HPDE6-E6E7 (cell line): ENCODE measurements around the gene NUMB.

Experiments used
- DNase-seq: peaks from one replicate; pipeline ENCODE4 v3.0.0; 2011; ENCODE audit warnings: missing footprints; ENCODE audit errors: extremely low spot score

NUMB gene

GRCh38 chr14:73458183-73458976 lies at the start of gene NUMB:
NUMB (minus strand) TSS chr14:73458546; CDS start chr14:73355751, 102,795 bp downstream.
- peak; percentile 97 for DNase-seq

DNA sequence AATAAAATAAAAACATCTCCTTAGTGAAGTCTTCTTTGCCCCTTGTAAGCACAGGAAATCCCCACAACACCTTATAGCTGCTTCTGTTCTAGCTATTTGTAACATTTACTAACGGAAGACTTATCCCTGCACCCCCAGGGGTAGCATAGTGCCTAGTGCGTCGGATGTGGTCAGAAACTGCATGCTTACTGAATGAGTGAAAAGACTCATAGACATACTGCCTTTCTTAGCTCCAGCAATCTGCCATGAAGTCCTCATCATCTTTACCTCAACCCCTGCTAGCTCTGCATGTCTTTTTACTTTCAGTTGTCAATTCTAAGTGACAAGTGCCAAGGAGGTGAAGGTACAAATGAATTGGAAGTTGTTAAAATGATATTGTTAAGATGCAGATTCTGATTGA lies 45.3 kb upstream of the NUMB start:
- DNase-seq = no peak

- no peak for DNase-seq
Measured at GRCh38 chr14:73502017-73502619, 43.8 kb upstream of the NUMB start.

- DNase-seq = peak; percentile 83
Measured at GRCh38 chr14:73500360-73500759, 42.0 kb upstream of the NUMB start.

GRCh38 chr14:73494593-73494992 lies 36.2 kb upstream of the NUMB start:
- DNase-seq = no peak

GRCh38 chr14:73492670-73493069 lies 34.3 kb upstream of the NUMB start:
- no peak for DNase-seq

DNA sequence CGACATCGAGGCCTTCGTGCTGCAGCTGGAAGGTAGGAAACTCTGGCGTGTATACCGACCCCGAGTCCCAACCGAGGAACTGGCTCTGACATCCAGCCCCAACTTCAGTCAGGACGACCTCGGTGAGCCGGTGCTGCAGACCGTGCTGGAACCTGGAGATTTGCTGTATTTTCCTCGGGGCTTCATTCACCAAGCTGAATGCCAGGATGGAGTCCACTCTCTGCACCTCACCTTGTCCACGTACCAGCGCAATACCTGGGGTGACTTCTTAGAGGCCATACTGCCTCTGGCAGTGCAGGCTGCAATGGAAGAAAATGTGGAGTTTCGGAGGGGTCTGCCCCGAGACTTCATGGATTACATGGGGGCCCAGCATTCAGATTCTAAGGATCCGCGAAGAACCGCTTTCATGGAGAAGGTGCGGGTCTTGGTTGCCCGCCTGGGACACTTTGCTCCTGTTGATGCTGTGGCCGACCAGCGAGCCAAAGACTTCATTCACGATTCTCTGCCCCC lies 33.8 kb upstream of the NUMB start:
- no peak for DNase-seq

DNA sequence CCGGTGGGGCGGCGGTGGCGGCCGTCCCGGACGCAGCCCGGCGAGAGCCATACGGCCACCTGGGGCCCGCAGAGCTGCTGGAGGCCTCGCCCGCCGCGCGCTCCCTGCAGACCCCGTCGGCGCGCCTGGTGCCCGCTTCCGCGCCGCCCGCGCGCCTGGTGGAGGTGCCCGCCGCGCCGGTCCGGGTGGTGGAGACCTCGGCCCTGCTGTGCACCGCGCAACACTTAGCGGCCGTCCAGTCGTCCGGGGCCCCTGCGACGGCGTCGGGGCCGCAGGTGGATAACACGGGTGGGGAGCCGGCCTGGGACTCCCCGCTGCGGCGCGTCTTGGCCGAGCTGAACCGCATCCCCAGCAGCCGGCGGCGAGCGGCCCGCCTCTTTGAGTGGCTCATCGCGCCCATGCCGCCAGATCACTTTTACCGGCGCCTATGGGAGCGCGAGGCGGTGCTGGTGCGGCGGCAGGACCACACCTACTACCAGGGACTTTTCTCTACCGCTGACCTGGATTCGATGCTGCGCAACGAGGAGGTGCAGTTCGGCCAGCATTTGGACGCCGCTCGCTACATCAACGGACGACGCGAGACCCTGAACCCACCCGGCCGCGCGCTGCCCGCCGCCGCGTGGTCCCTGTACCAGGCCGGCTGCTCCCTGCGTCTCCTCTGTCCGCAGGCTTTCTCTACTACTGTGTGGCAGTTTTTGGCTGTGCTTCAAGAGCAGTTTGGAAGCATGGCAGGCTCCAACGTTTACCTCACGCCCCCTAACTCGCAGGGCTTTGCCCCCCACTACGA lies 33.1 kb upstream of the NUMB start:
- peak; percentile 81 for DNase-seq

- DNase-seq = no peak
Measured at GRCh38 chr14:73489481-73490175, 31.3 kb upstream of the NUMB start.

DNA sequence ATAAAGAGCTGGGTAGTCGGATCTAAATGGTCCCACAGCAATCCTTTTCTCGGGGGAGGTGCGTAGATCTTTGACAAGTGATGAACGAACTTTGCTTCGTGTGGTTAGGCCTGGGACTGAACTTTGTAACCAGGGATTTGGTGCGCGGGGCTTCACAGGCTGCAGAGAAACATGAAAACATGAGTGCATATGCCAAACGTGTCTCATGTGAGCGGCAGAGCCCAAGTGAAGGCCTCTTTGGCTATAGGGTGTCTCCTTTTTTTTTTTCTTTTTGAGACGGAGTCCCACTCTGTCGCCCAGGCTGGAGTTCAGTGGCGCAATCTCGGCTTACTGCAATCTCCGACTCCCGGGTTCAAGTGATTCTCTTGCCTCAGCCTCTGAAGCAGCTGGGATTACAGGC lies 20.3 kb upstream of the NUMB start:
- DNase-seq = no peak

DNA sequence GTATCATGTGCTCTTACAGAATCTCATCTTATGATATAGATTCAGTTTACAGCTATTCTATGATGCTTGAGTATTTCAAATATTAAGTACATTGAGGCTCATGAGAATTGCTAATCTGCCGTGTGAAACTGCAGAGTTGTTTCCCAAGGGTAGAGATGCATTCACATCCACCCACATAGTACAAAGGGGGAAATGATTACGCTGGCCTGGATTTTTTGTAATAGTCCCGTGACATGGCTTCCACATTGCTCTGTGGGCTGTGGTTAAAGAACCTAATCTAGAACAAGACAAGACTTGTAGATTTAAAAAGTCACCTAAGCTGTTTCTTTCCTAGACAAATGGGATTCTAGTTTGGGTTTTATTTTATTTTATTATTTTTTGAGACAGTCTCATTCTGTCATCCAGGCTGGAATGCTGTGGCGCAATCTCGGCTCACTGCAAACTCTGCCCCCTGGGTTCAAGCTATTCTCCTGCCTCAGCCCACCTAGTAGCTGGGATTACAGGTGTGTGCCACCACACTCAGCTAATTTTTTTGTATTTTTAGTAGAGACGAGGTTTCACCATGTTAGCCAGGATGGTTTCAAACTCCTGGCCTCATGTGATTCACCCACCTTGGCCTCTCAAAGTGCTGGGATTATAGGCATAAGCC lies 19.4 kb upstream of the NUMB start:
- peak; percentile 62 for DNase-seq

DNA sequence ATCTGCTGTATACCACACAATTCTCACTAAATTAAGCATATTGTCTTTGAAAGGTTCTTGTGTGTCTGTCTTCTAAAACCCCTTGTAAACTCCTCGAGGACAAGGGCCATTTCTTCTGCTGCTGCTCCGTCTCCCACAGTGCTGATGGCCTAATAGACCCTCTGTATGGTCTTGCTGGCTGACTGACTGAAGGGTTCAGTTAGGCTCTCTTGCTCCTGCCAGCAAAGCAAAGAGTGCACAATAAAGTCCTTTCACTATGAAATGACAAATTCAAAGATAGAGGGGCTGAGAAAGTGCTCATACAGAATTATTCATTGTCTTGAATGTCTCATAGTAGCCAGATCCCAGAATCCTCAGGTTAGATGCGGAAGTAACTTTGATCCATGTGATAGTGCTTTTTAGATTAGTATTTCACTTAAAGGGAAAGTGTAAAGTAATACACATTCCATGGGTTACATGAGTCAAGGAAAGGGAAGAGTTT lies 18.1 kb upstream of the NUMB start:
- no peak for DNase-seq

DNA sequence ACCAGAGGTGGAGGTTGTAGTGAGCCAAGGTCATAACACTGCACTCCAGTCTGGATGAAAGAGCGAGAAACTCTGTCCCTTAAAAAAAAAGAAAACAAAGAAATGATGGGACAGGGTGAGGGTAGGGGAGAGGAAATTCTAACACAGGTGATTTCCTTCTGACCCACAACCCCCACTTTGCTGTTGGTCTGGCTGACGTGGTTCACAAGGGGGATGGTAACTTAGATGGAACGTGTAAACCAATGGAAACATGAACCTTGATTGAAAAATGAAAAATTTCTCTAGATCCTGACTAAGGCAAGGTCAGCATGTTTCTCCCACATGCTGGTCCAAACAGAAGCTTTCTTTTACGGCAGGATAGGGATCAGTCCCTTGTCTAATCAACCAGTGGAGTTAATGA lies 16.6 kb upstream of the NUMB start:
- no peak for DNase-seq

- no peak for DNase-seq
Measured at GRCh38 chr14:73472185-73473114, 14.1 kb upstream of the NUMB start.

- DNase-seq = no peak
Measured at GRCh38 chr14:73471582-73472184, 13.3 kb upstream of the NUMB start.

GRCh38 chr14:73468828-73469375 lies 10.6 kb upstream of the NUMB start:
- DNase-seq = no peak

DNA sequence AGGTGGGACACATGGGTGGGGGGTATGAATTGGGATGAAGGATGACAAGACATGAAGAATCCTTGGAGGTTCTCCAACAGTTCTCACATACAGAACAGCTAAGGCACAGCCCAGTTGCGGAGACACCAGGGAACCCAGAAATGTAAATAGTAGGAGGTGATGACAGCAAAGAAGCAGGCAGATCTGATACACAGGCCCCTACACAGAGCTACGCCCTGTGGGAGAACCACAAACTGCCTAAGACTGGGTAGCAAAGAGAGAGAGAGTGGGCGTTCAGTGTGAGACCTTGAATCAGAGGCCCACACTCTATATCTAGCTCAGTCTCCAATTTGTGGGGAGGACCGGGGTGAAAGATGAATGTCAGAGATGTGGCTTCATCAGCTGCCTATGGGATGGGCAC lies 9.5 kb upstream of the NUMB start:
- DNase-seq = no peak

DNA sequence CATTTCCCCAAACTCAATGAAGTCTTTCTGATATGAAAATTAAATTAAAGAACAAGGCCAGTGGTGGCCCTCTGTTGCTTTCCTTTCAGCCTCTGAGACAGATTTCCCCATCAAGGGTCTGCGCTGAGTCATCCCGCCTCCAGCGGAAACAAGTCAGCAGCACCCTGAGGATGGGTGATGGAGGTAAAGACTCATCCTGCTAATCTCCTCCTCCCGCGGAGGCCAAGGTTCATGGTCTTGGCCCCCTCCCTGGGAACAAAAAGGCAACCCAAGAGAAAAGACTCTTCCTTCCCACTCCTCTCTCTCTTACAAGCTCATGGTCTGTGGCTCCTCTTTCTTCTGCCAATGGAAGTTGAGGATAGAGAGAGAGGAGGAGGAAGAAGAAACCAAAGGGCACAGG lies 9.0 kb upstream of the NUMB start:
- no peak for DNase-seq

- no peak for DNase-seq
Measured at GRCh38 chr14:73466861-73467260, 8.5 kb upstream of the NUMB start.
